Measurements from ENCODE around the gene FURIN.

FURIN gene

GRCh38 chr15:90881181-90881977 lies 13.0 kb downstream of the FURIN start:
- no peak for TF ChIP-seq CTCF (IDR thresholded peaks at IDR 0.05; ENCODE audit: low read depth, low read length)
- DNase-seq (ENCODE audit: extremely low read depth, low read depth) = no peak

- DNase-seq (ENCODE audit: extremely low read depth, low read depth) = no peak
- TF ChIP-seq CTCF (IDR thresholded peaks at IDR 0.05; ENCODE audit: low read depth, low read length) = no peak
Measured at GRCh38 chr15:90881978-90882721, 13.8 kb downstream of the FURIN start.

GRCh38 chr15:90882781-90883525 lies 14.6 kb downstream of the FURIN start:
- TF ChIP-seq CTCF (IDR thresholded peaks at IDR 0.05; ENCODE audit: low read depth, low read length) = no peak
- no peak for DNase-seq (ENCODE audit: extremely low read depth, low read depth)

GRCh38 chr15:90883526-90883975 lies 15.2 kb downstream of the FURIN start:
- no peak for TF ChIP-seq CTCF (IDR thresholded peaks at IDR 0.05; ENCODE audit: low read depth, low read length)
- DNase-seq (ENCODE audit: extremely low read depth, low read depth) = no peak

- no peak for DNase-seq (ENCODE audit: extremely low read depth, low read depth)
- TF ChIP-seq CTCF (IDR thresholded peaks at IDR 0.05; ENCODE audit: low read depth, low read length) = no peak
Measured at GRCh38 chr15:90883976-90884718, 15.8 kb downstream of the FURIN start, which contains the start of gene FES. Gene FES (plus strand): TSS chr15:90884504. CDS start chr15:90885046, 542 bp downstream.

- DNase-seq (ENCODE audit: extremely low read depth, low read depth) = no peak
- no peak for TF ChIP-seq CTCF (IDR thresholded peaks at IDR 0.05; ENCODE audit: low read depth, low read length)
Measured at GRCh38 chr15:90884719-90885431, 16.5 kb downstream of the FURIN start.

Data from AG09319 (cell line).